ENCODE data around the gene SIL1. TPM values are rescaled to one million over a fixed set of nuclear protein-coding genes. Genes with fewer than 3 reads are reported as not detected.
"Not testable (repeated sequence)": the region's sequence is repeated elsewhere in the genome, so short reads cannot be mapped to it uniquely, and the experiment has no call there.

Gene SIL1
- total RNA-seq, 2 donors from 2014 or later, result 69.9 to 75.6 TPM

- intact Hi-C loops (cut with DNase I), result loop anchor here (10.0 kb wide), 1 partner anchor 121 kb away; no protein-coding TSS in a partner anchor
- 31% methylated on average over 1 of the region's 1 CpG for WGBS
- no peaks in the 10 kb centered on the region for H3K36me3 ChIP-seq
- H3K27me3 ChIP-seq (replicated peaks; ENCODE audit: insufficient read depth), result no peaks in the 10 kb centered on the region
- no peak overlapping the region for H3K4me3 ChIP-seq
- TF ChIP-seq POLR2A (IDR thresholded peaks at IDR 0.05), result no peak
- no peak for TF ChIP-seq CTCF (IDR thresholded peaks at IDR 0.05)
- TF ChIP-seq POLR2AphosphoS5 (IDR thresholded peaks at IDR 0.05), result no peak
- H3K27ac ChIP-seq, result no peak overlapping the region
- DNase-seq (ENCODE audit: low spot score), result no peak
- no peaks in the 10 kb centered on the region for H3K9me3 ChIP-seq
- H3K4me1 ChIP-seq (replicated peaks), result no peaks in the 10 kb centered on the region
Measured at GRCh38 chr5:139076111-139076510, 122.1 kb downstream of the SIL1 start.

- no peak for TF ChIP-seq POLR2AphosphoS5 (IDR thresholded peaks at IDR 0.05)
- 57% methylated on average over 8 of the region's 8 CpGs for WGBS
- Histone ChIP-seq H3K36me3 (no peaks in the 10 kb centered on the region), H3K27ac (no peak overlapping the region), H3K9me3 (no peaks in the 10 kb centered on the region), H3K4me1 (replicated peaks) (no peaks in the 10 kb centered on the region), H3K27me3 (replicated peaks; ENCODE audit: insufficient read depth) (no peaks in the 10 kb centered on the region), H3K4me3 (no peak overlapping the region)
- intact Hi-C loops (cut with DNase I), result loop anchor here (10.0 kb wide), 1 partner anchor 121 kb away; no protein-coding TSS in a partner anchor
- DNase-seq (ENCODE audit: low spot score), result no peak
Measured at GRCh38 chr5:139075066-139076050, 122.8 kb downstream of the SIL1 start.

- H3K4me3 ChIP-seq; DNase-seq (ENCODE audit: low spot score); H3K27ac ChIP-seq; H3K9me3 ChIP-seq; H3K36me3 ChIP-seq; H3K27me3 ChIP-seq (replicated peaks; ENCODE audit: insufficient read depth); H3K4me1 ChIP-seq (replicated peaks): not testable (repeated sequence)
- intact Hi-C loops (cut with DNase I), result loop anchor here (10.0 kb wide), 1 partner anchor 119 kb away; no protein-coding TSS in a partner anchor
- 95% methylated on average over 2 of the region's 2 CpGs for WGBS
Measured at GRCh38 chr5:139073956-139074355, 124.2 kb downstream of the SIL1 start.

DNA sequence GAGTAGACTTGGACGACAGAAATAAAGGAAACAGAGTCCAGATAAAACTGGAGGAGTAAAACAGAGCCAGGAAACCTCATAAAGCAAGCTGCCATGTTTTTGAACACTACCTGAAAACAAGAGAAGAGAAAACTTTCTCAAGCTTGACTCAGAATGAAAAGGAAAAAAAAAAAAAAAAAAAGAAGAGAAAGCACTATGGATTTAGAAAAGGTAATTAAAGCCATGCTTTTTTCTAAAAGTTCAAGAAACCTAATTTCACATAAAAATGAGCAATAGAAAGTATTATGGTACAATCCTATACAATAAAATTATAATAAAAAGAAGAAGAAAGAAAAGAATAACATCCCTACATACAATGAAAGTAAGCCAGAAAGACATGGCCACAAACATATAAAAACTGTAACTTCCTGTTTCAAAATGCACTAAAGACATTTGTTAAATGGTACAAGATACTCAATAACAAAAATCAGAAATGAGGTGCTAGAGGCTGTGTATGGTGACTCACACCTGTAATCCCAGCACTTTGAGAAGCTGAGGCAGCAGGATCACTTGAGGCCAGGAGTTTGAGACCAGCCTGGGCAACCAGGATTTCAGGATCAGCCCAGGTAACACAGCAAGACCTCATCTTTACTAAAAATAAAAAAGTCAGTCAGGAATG lies 129.5 kb downstream of the SIL1 start:
- Histone ChIP-seq H3K36me3 (no peaks in the 10 kb centered on the region), H3K4me3 (no peak overlapping the region), H3K4me1 (replicated peaks) (peaks cover 3% of the 10 kb centered on the region), H3K9me3 (no peaks in the 10 kb centered on the region), H3K27ac (no peak overlapping the region), H3K27me3 (replicated peaks; ENCODE audit: insufficient read depth) (no peaks in the 10 kb centered on the region)
- DNase-seq (ENCODE audit: low spot score), result no peak
- 75% methylated on average over 1 of the region's 1 CpG for WGBS
- TF ChIP-seq POLR2AphosphoS5 (IDR thresholded peaks at IDR 0.05) (no peak), CTCF (IDR thresholded peaks at IDR 0.05) (no peak), POLR2A (IDR thresholded peaks at IDR 0.05) (no peak)
- intact Hi-C loops (cut with DNase I), result no loop called here

GRCh38 chr5:139068060-139068459 lies 130.1 kb downstream of the SIL1 start:
- no peak overlapping the region for H3K4me3 ChIP-seq
- TF ChIP-seq POLR2A (IDR thresholded peaks at IDR 0.05) (no peak), CTCF (IDR thresholded peaks at IDR 0.05) (no peak), POLR2AphosphoS5 (IDR thresholded peaks at IDR 0.05) (no peak)
- WGBS, result 90% methylated on average over 2 of the region's 2 CpGs
- intact Hi-C loops (cut with DNase I), result no loop called here
- no peaks in the 10 kb centered on the region for H3K36me3 ChIP-seq
- no peaks in the 10 kb centered on the region for H3K9me3 ChIP-seq
- H3K4me1 ChIP-seq (replicated peaks), result peaks cover 3% of the 10 kb centered on the region
- no peak for DNase-seq (ENCODE audit: low spot score)
- H3K27me3 ChIP-seq (replicated peaks; ENCODE audit: insufficient read depth), result no peaks in the 10 kb centered on the region
- H3K27ac ChIP-seq, result no peak overlapping the region
